HUDEP-2 (cell line): ENCODE results near the gene RECQL5.

Experiments
- DNase-seq, 76 experiments: peaks; one replicate each; lab custom pipeline; 2025; ENCODE audit not compliant: unreplicated experiment in 76 of 76; lab: John Stamatoyannopoulos, UW

The RECQL5 gene

GRCh38 chr17:75689441-75689873 lies 22.5 kb upstream of the RECQL5 start:
- DNase-seq: no peak

- no peak for DNase-seq
Observed at GRCh38 chr17:75688209-75688825, 21.4 kb upstream of the RECQL5 start.

- no peak for DNase-seq
Observed at GRCh38 chr17:75685499-75685898, 18.5 kb upstream of the RECQL5 start.

GRCh38 chr17:75684924-75685323 lies 18.0 kb upstream of the RECQL5 start:
- no peak for DNase-seq

GRCh38 chr17:75684249-75684648 lies 17.3 kb upstream of the RECQL5 start:
- DNase-seq: no peak

GRCh38 chr17:75683583-75683982 lies 16.6 kb upstream of the RECQL5 start:
- peak in 35 of 76 experiments; percentile 15 to 68 (median 32) for DNase-seq

GRCh38 chr17:75681289-75681688 lies 14.3 kb upstream of the RECQL5 start:
- DNase-seq: no peak

GRCh38 chr17:75680431-75680830 lies 13.5 kb upstream of the RECQL5 start:
- DNase-seq: no peak

- peak in 6 of 76 experiments; percentile 1 to 32 (median 12) for DNase-seq
Observed at GRCh38 chr17:75679706-75680211, 12.8 kb upstream of the RECQL5 start.

GRCh38 chr17:75676461-75676860 lies 9.5 kb upstream of the RECQL5 start:
- DNase-seq: no peak

- no peak for DNase-seq
Observed at GRCh38 chr17:75673487-75673886, 6.5 kb upstream of the RECQL5 start.

- DNase-seq: no peak
Observed at GRCh38 chr17:75672011-75672410, 5.1 kb upstream of the RECQL5 start.

- DNase-seq: no peak
Observed at GRCh38 chr17:75670868-75671267, 3.9 kb upstream of the RECQL5 start.

- DNase-seq: no peak
Observed at GRCh38 chr17:75668489-75668888, 1.5 kb upstream of the RECQL5 start.

- DNase-seq: no peak
Observed at GRCh38 chr17:75667825-75668224, 871 bp upstream of the RECQL5 start.

GRCh38 chr17:75665981-75666380 lies 973 bp downstream of the RECQL5 start:
- no peak for DNase-seq

- no peak for DNase-seq
Observed at GRCh38 chr17:75664099-75664549, 2.8 kb downstream of the RECQL5 start.

GRCh38 chr17:75662511-75662910 lies 4.4 kb downstream of the RECQL5 start:
- no peak for DNase-seq

GRCh38 chr17:75661531-75661930 lies 5.4 kb downstream of the RECQL5 start:
- DNase-seq: no peak

GRCh38 chr17:75658237-75658636 lies 8.7 kb downstream of the RECQL5 start:
- DNase-seq: no peak

- peak in 1 of 76 experiments; percentile 4 for DNase-seq
Observed at GRCh38 chr17:75654176-75654575, 12.8 kb downstream of the RECQL5 start.

GRCh38 chr17:75652934-75653549 lies 13.9 kb downstream of the RECQL5 start:
- DNase-seq: peak in 36 of 76 experiments; percentile 7 to 67 (median 33)
